T-helper 2 cell (primary cell): ENCODE results near the gene ARAP2.
A peak's percentile ranks its signal among the peaks of the same experiment; 100 is the strongest.

Experiments used
- DNase-seq, 5 experiments: peaks; one replicate each; pipeline versions ENCODE4 v3.0.0 to v3.0.0-alpha.2; 2012 to 2022

Gene ARAP2

DNA sequence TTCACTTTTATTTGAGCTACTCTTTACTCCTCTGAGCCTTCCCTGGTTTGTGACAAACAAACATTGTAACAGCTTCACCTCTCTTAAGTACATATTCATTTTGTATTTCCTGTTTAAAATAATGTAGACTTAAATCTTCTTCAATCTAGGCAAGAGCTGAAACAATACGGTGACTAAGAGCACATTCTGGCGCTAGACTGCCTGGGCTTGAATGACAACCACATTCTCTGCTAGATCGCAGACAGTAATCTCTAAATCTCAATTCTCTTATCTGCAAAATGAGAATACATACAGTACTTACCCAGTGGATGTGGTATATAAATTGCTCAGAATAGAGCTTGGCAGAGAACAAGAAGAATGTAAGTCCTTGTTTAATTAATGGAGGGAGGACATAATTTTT lies 144.8 kb downstream of the ARAP2 start:
- DNase-seq = peak in 1 of 5 experiments; percentile 96

DNA sequence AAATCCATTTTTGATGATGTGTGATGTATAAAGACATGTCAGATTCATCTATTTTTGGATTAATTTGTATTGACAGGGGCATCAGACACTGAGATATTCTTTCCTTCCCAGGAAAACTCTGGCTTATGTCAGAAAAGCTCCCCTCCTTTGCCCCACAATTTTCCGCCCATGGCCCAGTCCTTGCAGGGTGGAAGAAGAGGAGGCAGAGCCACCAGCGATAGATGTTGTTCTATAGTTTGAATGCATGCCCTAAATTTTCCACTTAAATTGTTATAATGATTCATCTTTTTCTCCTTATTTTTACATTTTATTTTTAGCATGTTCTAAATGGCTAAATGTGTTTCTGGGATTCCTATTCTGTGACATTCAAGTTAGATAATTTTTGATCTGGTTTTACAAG lies 149.3 kb downstream of the ARAP2 start:
- no peak for DNase-seq

DNA sequence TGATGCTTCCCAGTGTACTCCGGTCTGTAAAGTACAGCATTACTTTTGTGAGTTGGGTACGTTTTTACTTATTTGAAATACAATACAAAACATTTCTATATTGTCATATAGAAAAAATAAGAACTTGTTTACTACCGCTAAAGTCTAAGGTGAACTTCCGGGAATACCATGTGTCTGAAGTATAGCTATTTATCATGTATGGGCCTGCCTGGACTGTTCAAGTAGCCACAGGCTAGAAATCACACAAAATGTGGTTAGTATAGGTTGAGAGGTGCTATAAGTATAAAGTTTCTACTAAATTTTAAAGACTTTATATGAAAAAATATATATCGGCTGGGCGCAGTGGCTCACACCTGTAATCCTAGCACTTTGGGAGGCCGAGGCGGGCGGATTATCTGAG lies 152.3 kb downstream of the ARAP2 start:
- no peak for DNase-seq

DNA sequence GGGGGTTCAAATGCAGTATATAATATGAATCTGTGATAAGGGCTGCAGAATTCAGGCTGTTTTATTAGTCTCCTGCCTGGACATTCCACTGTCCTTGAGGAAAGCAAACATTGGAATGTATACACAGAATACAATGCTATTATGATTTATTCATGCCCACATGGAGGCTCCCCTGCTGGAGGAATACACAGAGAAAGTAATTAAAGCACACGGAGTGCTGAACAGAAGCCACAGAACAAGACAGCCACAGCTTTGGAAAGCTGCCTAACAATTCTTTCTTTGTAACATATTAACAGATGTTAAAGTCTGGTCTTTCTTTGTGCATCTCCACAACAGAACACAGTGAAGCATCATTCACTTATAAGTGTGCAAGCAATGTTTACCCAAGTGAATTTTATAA lies 155.8 kb downstream of the ARAP2 start:
- DNase-seq = no peak

DNA sequence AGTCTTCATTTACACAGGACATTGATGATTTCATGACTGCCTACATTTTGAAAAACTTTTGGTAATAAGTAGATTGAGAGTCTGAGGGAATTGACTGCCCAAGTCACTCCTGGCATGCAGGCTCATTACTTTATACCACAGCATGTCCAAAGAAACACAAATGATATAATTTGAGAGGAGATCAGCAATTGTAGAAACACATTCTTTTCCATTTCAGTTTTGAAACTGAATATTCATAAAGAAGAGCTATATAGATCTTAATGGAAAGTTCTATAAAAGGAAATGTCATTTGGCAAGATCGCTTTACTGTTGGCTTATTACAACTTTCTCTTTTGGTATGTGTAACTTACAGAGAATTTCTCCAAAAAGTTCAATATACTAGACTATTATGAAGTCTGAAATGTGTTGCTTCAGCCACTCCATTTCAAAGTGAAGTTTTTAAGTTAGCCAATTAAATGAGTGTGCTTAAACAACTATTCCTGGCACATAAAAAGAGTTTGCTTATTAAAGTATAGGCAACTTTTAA lies 158.0 kb downstream of the ARAP2 start:
- DNase-seq = no peak

DNA sequence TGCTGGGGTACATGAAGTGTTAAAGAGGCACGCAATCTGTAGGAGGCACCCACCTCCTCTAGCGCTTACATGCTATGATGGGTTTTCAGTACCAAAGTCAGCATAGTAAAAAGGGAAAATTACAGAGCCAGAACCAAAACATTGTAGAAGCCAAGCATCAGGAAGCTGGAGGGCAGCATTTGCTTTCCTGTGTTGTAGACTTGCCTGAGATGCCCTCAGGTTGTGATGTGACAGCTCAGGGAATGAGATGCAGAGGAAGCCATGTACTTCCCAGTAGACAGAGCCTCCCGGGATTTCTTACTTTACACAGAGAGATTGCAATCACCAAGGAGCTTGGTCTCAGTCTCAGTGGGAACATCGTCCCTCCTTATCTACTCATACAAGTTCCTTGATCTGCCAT lies 161.5 kb downstream of the ARAP2 start:
- no peak for DNase-seq

DNA sequence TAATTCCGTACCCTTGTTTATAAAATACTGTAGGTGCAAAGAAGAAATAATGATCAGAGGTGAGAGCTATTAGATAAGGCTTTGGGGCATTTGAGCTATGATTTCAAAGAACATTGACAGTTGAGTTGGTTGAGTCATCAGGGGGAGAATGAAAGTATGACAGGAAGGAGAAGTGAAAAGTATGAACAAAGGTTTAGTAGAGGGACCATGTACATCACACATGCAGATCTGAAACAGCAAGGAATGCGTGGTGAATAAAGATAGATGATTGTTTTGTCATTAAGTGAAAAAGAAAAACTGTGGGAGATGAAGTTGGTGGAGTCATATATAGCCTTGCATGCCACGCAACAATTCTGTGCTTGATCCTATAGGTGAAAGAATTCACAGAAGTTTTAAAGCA lies 163.1 kb downstream of the ARAP2 start:
- DNase-seq = peak in 1 of 5 experiments; percentile 62

DNA sequence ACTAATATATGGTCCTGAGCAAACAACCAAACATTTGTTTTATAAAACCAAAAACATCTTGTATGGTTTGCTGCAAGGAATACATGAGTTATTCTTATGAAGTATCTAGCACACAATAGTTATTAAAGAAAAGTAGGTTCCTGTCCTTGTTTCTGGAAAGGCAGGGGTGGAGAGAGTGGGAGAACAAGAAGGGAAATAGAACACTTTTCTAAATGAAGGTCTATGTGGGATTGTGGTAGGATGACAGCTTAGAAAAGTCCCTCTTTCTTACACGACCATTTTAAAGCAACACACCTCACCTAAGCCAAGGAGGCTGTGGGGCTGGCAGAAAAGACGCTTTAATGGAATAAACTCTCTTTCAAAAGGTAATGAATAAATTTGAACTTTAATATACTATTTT lies 164.6 kb downstream of the ARAP2 start:
- no peak for DNase-seq

DNA sequence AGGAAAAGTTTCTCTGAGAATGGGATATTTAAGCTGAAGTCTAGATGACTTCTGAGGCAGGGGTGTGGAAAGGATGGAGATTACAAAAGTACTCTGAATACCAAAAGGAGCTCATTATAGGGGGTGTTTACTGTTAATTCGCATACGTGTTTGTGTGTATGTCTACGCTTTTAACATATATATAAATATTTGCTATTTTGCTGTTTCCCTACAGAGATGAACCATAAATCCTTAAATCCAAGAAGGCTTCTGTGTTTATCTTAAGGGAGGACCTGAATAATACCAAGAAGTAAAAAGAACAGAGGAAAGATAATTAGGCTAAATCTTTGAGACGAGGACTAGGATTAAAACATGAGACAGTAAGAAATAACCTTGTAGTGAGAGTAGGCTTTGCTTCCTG lies 166.0 kb downstream of the ARAP2 start:
- DNase-seq = no peak

DNA sequence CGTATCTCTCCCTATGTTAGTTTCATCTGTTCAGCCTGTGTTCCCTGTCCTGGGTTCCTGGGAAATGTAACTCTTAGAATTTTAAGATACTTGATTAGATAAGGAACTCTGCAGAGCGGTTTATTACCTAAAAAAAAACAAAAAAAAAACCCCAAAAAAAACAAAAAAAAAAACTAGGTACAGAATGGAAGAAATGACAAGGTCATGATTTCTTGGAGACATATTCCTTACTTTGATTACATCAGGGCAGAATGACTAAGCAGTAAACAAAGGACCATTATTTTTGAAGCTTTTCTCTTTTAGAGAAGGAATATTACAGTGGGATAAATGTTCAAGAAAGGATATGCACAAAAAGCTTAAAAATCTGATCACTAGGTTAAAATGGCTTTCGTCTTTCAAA lies 171.8 kb downstream of the ARAP2 start:
- DNase-seq = no peak

DNA sequence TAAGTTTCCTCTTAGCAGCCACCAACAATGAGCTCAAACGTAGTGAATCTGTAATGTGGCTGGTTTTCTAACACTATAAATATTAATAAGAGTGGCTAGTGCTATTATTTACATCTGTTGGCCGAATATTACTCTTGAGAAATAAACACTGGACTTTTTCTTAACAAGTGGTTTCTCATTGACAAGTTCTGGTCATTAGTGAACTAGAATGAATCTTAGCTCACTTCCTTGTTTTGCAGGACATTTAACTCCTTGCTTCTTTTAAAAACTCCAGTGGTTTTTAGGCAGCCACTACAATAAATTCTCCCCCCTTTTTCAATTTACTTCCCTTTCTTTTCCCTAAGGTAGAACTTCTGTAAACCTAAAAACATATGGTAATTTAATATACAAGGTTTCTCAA lies 177.2 kb downstream of the ARAP2 start:
- DNase-seq = no peak

DNA sequence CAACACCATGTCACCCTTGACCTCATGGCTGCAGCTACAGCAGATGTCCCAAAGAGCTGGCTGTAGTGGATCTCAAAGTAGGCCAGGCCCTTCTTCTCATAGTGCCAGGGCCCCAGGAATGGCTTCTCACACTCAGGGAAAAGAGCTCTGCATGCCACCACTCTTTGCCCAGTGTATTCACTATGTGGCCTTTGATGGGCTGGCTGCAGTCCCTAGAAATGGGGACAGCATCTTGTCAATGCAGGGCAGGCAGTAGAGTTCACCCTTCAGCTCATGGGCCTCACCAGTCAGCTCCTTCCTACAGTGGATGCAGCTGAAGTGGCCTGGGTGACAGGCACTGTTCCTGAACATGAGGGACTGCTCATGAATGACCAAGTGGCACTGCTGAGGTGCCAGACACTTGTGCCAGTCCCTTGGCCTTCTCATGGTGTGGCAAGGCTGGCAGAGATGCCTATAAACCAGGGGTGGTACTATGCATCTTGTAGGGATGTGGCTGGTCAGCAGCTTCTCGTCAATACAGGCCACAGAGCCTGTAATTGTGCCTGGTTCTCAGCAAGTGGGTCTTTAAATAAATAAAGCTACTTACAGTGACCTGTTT lies 178.9 kb downstream of the ARAP2 start:
- DNase-seq = no peak

DNA sequence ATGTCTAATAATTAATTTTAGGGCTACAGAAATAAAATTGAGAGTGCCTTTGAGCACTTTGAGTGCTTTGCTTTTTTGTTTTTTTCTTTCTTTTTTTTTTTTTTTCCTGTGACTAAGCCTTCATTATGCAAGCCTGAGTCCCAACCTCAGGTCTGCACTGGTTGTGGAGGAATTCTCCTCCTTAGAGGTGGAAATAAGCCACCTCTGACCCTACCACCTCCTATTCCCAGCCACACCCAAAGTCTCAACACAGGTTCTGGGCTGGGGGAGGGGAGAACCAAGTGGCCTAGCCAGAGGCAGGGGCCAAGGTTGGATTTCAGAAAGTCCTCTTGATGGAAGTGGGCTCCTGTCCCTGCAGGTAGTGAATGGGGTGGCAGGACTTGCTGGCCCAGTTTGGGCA lies 180.2 kb downstream of the ARAP2 start:
- DNase-seq = no peak

DNA sequence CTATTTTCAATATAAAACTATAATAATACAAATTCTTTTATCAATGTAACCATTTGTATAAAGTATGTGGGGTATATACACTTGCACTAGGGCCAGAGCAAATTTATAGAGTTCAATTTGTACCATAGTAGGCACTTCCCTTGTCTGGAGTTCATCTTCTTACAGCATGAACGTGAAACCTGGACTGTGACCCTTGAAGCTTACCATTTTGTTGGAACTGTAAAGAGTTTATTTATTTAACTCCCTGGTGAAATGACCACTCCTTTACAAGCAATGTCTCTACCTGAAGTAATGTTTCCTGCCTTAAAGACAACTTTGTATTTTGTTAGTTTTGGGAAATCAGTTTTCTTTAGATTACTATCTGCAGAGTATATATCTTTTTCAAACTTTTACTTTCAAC lies 188.2 kb downstream of the ARAP2 start:
- no peak for DNase-seq

DNA sequence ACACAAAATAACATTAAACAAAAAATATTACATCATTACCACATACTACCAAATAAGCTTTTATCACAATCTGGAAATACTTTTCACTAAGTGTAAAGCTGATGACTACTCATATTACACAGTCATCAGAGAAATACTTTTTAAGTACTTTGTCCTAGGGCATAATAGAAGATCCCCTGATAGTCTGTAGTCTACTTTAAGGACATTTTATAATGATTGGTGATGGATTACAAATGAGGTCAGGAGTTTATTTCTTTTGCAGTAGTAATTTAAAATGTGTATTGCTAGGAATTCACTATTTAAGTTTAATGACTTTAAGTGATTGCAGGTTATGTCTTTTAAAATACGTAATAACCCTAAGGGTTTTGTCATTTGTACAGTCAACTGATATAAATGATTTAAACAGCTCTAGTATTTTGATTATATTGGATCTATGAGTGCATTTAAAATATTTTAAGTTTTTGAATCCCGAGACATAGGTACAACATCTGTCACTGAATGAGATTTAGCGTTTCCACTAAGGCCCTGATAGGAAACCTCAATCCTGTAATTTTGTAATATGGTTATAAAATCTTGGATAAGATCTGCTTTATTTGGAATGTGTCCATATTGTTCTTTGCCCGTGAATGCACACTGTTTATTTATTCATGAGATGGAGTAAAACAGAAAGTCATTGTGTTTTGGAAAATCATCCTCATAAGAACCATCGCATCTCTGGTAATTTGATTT lies 189.5 kb downstream of the ARAP2 start:
- no peak for DNase-seq

DNA sequence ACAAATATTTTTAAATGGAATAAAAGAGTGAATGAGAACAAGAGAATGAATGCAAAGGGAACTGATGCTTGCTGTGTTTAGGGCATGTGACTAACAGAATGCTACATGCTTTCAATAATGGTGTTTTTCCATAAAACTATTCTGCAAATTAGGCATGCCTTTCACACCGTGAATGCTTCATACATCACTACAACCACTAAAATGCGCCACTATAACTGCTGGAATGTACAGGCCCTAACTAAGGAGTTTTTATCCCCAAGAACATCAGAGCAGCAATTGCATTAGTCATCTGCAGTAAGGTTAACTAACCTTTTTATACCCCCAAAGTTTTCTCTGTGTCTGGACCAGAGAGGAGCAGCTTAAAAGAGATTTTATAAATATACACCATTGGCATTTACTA lies 190.4 kb downstream of the ARAP2 start:
- no peak for DNase-seq

DNA sequence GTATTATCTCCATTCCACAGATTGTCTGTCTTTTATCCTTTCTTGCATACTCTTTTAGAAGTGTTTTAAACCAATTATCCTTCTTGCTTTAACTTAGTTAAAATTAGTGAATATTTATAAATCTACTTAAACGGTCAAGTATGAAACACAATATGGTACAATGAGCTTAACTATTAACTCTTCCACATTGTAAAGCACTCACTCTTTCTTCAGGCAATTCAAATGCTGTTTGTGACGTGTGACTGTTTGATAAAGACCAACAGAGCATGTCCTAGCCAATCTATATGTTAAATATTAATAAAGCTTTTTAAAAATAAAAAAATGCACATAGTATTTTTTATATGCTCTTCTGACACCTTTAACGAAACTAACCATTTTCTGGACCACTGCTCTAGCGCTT lies 192.7 kb downstream of the ARAP2 start:
- DNase-seq = no peak

DNA sequence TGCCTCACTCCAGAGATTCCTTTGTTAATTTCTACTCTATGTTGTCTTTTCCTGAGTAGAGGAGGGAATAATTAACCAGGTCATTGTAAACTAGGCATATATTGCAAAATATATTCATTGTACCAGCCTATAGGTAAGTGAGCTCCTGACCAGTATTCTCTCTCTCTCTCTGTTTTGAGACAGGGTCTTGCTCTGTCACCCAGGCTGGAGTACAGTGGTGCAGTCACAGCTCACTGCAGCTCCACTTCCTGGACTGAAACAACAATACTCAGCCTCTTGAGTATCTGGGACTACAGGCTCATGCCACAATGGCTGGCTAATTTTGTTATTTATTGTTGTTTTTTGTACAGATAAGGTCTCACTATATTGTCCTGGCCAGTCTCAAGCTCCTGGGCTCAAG lies 198.3 kb downstream of the ARAP2 start:
- no peak for DNase-seq

DNA sequence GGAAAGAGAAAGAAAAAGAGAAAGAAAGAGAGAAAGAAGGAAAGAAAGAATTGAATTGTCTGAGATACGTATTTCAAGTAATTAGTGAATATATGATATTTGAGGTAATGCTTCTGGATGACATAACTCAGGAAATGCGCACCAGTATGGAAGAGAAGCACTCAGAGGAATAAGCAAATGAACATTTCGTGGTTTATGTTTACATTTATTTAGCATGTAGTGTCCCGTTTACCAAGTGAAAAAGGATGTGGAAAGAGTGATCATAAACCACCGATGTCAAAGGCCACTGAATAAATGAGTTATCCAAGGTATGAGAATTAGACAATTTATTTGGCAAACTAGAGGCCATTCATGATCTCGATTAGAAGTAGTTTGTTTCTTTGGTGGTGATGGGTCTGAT lies 200.4 kb downstream of the ARAP2 start:
- no peak for DNase-seq

DNA sequence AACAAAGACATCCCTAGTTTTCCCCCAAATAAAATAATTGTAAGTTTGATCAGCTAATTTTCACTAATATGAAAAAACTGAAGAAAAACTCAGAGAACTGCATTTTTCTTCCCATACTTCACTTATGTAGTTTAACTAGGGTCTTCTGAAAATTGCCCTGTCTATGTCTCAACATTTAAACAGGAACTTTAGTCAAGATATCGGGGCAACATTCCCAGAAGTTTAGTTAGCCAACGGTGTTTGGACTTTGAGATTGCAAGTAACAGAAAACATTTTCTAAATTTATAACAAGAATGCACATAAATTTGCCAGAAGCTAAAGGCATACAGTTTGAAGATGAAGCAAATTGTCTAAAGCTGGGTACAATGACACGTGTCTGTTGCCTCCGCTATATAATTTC lies 201.1 kb downstream of the ARAP2 start:
- DNase-seq = no peak

DNA sequence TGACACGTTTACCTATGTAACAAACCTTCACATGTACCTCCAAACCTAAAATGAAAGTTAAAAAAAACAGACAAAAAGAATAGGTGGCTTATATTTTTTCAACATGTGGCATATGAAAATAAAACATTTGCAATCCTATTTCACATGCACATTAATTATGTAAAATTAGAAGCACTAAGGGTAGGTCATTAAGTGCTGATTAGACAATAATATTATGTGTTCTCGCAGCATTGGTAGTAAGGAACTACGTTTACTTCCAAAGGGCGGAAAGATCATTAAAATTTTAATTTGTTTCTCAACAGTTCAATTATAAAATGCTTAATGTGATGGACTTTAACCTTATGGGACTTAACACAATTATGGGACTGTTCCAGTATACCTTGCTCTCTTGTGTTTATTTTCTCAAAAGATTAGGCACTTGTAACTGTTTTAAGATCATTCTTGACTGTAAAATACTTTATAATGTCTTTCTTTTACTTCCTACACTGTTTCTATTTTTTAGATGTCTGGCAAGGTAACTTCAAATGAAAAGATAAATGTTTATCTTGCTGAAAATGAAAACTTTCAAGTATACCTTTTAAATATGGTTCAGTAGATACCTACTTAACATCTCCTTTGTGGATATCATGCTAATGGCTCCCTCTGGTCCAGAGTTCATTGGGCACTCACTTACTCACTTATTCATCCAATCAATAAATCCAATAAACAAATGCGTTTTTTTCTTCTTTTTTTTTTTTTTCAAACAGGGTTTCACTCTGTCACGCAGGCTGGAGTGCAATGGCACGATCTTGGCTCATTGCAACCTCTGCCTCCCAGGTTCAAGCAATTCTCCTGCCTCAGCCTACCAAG lies 202.0 kb downstream of the ARAP2 start:
- no peak for DNase-seq

DNA sequence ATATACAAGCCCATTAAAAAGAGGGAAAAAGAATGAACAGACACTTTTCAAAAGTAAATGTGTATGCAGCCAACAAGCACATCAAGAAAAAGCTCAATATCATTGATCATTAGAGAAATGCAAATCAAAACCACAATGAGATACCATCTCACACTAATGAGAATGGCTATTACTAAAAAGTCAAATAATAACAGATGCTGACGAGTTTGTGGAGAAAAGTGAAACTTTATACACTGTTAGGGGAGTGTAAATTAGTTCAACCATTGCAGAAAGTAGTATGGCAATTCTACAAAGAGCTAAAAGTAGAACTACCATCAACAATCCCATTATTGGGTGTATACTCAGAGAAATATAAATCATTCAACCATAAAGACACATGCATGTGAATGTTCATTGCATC lies 203.0 kb downstream of the ARAP2 start:
- no peak for DNase-seq

DNA sequence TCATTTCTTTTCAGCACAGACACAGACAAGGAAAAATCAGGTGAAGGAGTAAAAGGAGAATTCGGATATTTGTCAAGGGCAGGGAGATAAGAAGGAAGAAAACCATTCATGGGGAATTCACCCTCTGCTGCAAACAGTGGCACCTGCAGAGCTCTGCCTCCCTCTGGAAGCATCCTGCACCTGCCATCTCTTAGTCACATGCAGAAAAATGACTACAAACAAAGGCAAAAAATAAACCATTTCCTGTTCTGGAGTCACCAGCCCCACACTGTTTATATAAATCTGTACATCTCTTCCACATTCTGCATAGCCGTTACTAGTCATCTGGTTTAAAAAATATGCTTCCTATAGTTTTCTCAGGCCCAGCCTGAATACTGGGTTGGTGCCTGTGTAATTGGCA lies 205.3 kb downstream of the ARAP2 start:
- peak in 1 of 5 experiments; percentile 22 for DNase-seq

DNA sequence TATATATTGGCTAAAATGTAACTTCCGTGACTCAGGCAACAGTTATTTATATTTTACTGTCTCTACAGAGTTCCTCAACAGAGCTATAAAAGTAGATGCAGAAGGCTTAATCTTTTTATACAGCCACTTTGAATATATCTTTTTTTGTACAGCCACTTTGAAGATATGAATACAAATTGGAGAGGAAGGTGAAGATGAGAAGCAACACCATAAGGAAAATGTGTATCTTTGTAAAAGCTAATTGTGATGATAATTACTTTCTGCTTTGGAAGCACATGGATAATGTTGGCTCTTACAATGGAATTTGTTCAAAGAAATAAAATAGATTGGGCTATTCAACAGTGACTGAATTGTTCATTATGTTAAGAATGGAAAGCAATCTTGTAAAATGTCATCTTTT lies 205.8 kb downstream of the ARAP2 start:
- DNase-seq = no peak
